Activated CD4-positive, alpha-beta T cell treated with anti-CD3 and anti-CD28 coated beads for 1 hour (primary cell): ENCODE results near the gene CCL16.
A peak's percentile ranks its signal among the peaks of the same experiment; 100 is the strongest.

ENCODE experiments used
- DNase-seq: peaks from one replicate; pipeline ENCODE4 v3.0.0-alpha.2; 2020

Gene CCL16

GRCh38 chr17:35934760-35935159 is 46.5 kb downstream of the CCL16 start:
- no peak for DNase-seq

- no peak for DNase-seq
Measured at GRCh38 chr17:35932586-35932985, 48.7 kb downstream of the CCL16 start.

GRCh38 chr17:35931794-35932425 is 49.4 kb downstream of the CCL16 start:
- DNase-seq = no peak

- DNase-seq = peak; percentile 60
Measured at GRCh38 chr17:35930211-35931065, 50.9 kb downstream of the CCL16 start, which contains the start of gene RDM1. Gene RDM1, minus strand, starts transcription at chr17:35930773. Its CDS starts 46 bp downstream, at chr17:35930727.

GRCh38 chr17:35927714-35928113 is 53.6 kb downstream of the CCL16 start:
- DNase-seq = no peak
